Fibroblast of skin of left quadriceps (primary cell): ENCODE data around the gene ZBTB42.

ENCODE experiments used
- DNase-seq, 2 experiments: peaks; one replicate each; pipeline ENCODE4 v3.0.0-alpha.2; 2013; ENCODE audit warnings: low read depth in 2 of 2

Gene ZBTB42

GRCh38 chr14:104800771-104801519, at the start of gene ZBTB42:
Gene ZBTB42 (plus strand): TSS chr14:104801101. CDS start chr14:104801198, 97 bp downstream.
- peak in 1 of 2 experiments; percentile 11 for DNase-seq

GRCh38 chr14:104751539-104752422, 49.1 kb upstream of the ZBTB42 start:
- DNase-seq: no peak

GRCh38 chr14:104752423-104752734, 48.5 kb upstream of the ZBTB42 start:
- no peak for DNase-seq

GRCh38 chr14:104752735-104753527, 48.0 kb upstream of the ZBTB42 start, which contains the start of gene SIVA1:
Gene SIVA1 (plus strand): TSS chr14:104753147. CDS start chr14:104753202, 55 bp downstream.
- peak; percentile 98 for DNase-seq

GRCh38 chr14:104753528-104754212, 47.2 kb upstream of the ZBTB42 start:
- no peak for DNase-seq

- DNase-seq: no peak
Observed at GRCh38 chr14:104754213-104754851, 46.6 kb upstream of the ZBTB42 start.

GRCh38 chr14:104755621-104756020, 45.3 kb upstream of the ZBTB42 start:
- no peak for DNase-seq

GRCh38 chr14:104756477-104757237, 44.2 kb upstream of the ZBTB42 start:
- DNase-seq: no peak

GRCh38 chr14:104757238-104757585, 43.7 kb upstream of the ZBTB42 start:
- DNase-seq: no peak

- DNase-seq: no peak
Observed at GRCh38 chr14:104757681-104758392, 43.1 kb upstream of the ZBTB42 start.

GRCh38 chr14:104758981-104759969, 41.6 kb upstream of the ZBTB42 start:
- DNase-seq: no peak

- DNase-seq: no peak
Observed at GRCh38 chr14:104765517-104765916, 35.4 kb upstream of the ZBTB42 start.

- no peak for DNase-seq
Observed at GRCh38 chr14:104766256-104766862, 34.5 kb upstream of the ZBTB42 start.

GRCh38 chr14:104766863-104767633, 33.9 kb upstream of the ZBTB42 start:
- no peak for DNase-seq

- no peak for DNase-seq
Observed at GRCh38 chr14:104767634-104767918, 33.3 kb upstream of the ZBTB42 start.

GRCh38 chr14:104768437-104769323, 32.2 kb upstream of the ZBTB42 start:
- peak; percentile 42 to 45 for DNase-seq
